H1 (cell line): Measurements from ENCODE around the gene S1PR2. TPM values are rescaled to one million over a fixed set of nuclear protein-coding genes. Genes with fewer than 3 reads are reported as not detected.
A peak's percentile ranks its signal among the peaks of the same experiment; 100 is the strongest.

Experiments used
- CTCF ChIA-PET: fragments of 300-600 bp; sonication (Branson Sonifier 250); formaldehyde crosslinking; loops from one replicate; lab custom pipeline; 2021; ENCODE audit not compliant: partially characterized antibody; lab: Charles Lee
- POLR2A ChIA-PET: fragments of 300-600 bp; sonication (Branson Sonifier 250); formaldehyde crosslinking; loops from one replicate; lab custom pipeline; 2021; ENCODE audit warnings: inconsistent platforms; ENCODE audit not compliant: partially characterized antibody; lab: Charles Lee
- DNase-seq, 2 experiments: peaks; one replicate each; pipeline versions ENCODE4 v3.0.0 to v3.0.0-alpha.2; 2010 to 2022; ENCODE audit warnings: low spot score in 2 of 2, low read depth in 1 of 2, mixed read lengths in 1 of 2
- FAIRE-seq: peaks from 2 replicates; lab custom pipeline; 2011; peaks lifted over from hg19 to GRCh38; lab: Jason Lieb, UNC
- H2AFZ ChIP-seq: 2 replicates; pipeline ENCODE4 v1.8.1; 2012; ENCODE audit warnings: low read length, inconsistent platforms
- H2AK5ac ChIP-seq: 2 replicates; pipeline ENCODE4 v1.6.1; 2013; ENCODE audit warnings: low read depth, low read length
- H2BK120ac ChIP-seq: replicated peaks from 2 replicates; pipeline ENCODE3; 2013; ENCODE audit warnings: low read depth, low read length, inconsistent platforms
- H2BK12ac ChIP-seq: 2 replicates; pipeline ENCODE4 v1.6.1; 2013; ENCODE audit warnings: low read depth, low read length
- H2BK15ac ChIP-seq: 2 replicates; pipeline ENCODE4 v1.6.1; 2013; ENCODE audit warnings: low read length
- H2BK20ac ChIP-seq: 2 replicates; pipeline ENCODE4 v1.6.1; 2013; ENCODE audit warnings: low read length
- H2BK5ac ChIP-seq: 2 replicates; pipeline ENCODE4 v1.6.1; 2013; ENCODE audit warnings: low read depth, low read length
- H3K14ac ChIP-seq: 2 replicates; pipeline ENCODE4 v1.6.1; 2013; ENCODE audit warnings: inconsistent platforms; ENCODE audit not compliant: insufficient read length
- H3K18ac ChIP-seq: 2 replicates; pipeline ENCODE4 v1.6.1; 2013; ENCODE audit warnings: low read length; ENCODE audit errors: extremely low read depth
- H3K23ac ChIP-seq: 2 replicates; pipeline ENCODE4 v1.6.1; 2013; ENCODE audit warnings: inconsistent platforms; ENCODE audit not compliant: insufficient read length
- H3K23me2 ChIP-seq: 2 replicates; pipeline ENCODE4 v1.6.1; 2013; ENCODE audit warnings: low read depth, low read length
- H3K27ac ChIP-seq: 2 replicates; pipeline ENCODE4 v1.6.1; 2011; ENCODE audit warnings: low read depth, low read length, inconsistent platforms
- H3K27me3 ChIP-seq, 4 experiments: replicated peaks in 1 of 4; 1 replicate in 1 of 4; 2 replicates in 3 of 4; pipeline versions ENCODE4 v1.6.1 to v1.8.1; 2011 to 2013; ENCODE audit warnings: low read length in 3 of 4, mild to moderate bottlenecking in 3 of 4, inconsistent platforms in 2 of 4, mixed read lengths in 2 of 4, moderate library complexity in 1 of 4; ENCODE audit not compliant: control insufficient read depth in 3 of 4, insufficient read depth in 3 of 4; ENCODE audit errors: extremely low read depth in 1 of 4
- H3K36me3 ChIP-seq, 4 experiments: 2 replicates each; pipeline versions ENCODE4 v1.6.1 to v1.8.1; 2011 to 2013; ENCODE audit warnings: mild to moderate bottlenecking in 4 of 4, low read length in 3 of 4, moderate library complexity in 2 of 4, control low read depth in 1 of 4, inconsistent platforms in 1 of 4; ENCODE audit not compliant: insufficient read depth in 4 of 4, control insufficient read depth in 2 of 4
- H3K4ac ChIP-seq: replicated peaks from 2 replicates; pipeline ENCODE3; 2013; ENCODE audit warnings: low read length, low read depth, mixed read lengths, inconsistent platforms; ENCODE audit not compliant: insufficient read length
- H3K4me1 ChIP-seq, 4 experiments: replicated peaks in 1 of 4; 1 replicate in 1 of 4; 2 replicates in 3 of 4; pipeline versions ENCODE4 v1.6.1 to v1.8.1; 2011 to 2013; ENCODE audit warnings: low read length in 3 of 4, inconsistent platforms in 2 of 4, mixed read lengths in 1 of 4; ENCODE audit not compliant: insufficient read depth in 4 of 4, control insufficient read depth in 3 of 4
- H3K4me2 ChIP-seq, 2 experiments: 2 replicates each; pipeline versions ENCODE4 v1.6.1 to v1.8.1; 2011 to 2013; ENCODE audit warnings: low read depth in 2 of 2, low read length in 2 of 2, control low read depth in 1 of 2, inconsistent platforms in 1 of 2, mild to moderate bottlenecking in 1 of 2; ENCODE audit not compliant: insufficient read depth in 1 of 2
- H3K4me3 ChIP-seq, 4 experiments: fragments of 200-600, 300-600 bp in 1 of 4; sonication (generic), shearing (Covaris generic), sonication (Bioruptor Twin) in 1 of 4; 2 replicates each; pipeline versions ENCODE4 v1.5.1 to v1.8.1; 2011 to 2016; ENCODE audit warnings: low read length in 4 of 4, low read depth in 3 of 4, control low read depth in 2 of 4, inconsistent platforms in 2 of 4, mild to moderate bottlenecking in 2 of 4, mixed read lengths in 1 of 4, moderate library complexity in 1 of 4; ENCODE audit not compliant: insufficient read depth in 2 of 4; ENCODE audit errors: extremely low read depth in 1 of 4
- H3K56ac ChIP-seq: replicated peaks from 2 replicates; pipeline ENCODE3; 2013; ENCODE audit warnings: low read depth, mild to moderate bottlenecking, mixed read lengths, low read length, inconsistent platforms; ENCODE audit not compliant: insufficient read length
- H3K79me1 ChIP-seq: 2 replicates; pipeline ENCODE4 v1.6.1; 2013; ENCODE audit warnings: low read depth, low read length, control low read depth
- H3K79me2 ChIP-seq, 2 experiments: 2 replicates each; pipeline versions ENCODE4 v1.6.1 to v1.8.1; 2012 to 2013; ENCODE audit warnings: low read length in 2 of 2, mild to moderate bottlenecking in 2 of 2, inconsistent platforms in 1 of 2; ENCODE audit not compliant: insufficient read depth in 2 of 2, control insufficient read depth in 1 of 2
- H3K9ac ChIP-seq, 4 experiments: replicated peaks in 1 of 4; 1 replicate in 1 of 4; 2 replicates in 3 of 4; pipeline versions ENCODE4 v1.6.1 to v1.8.1; 2011 to 2013; ENCODE audit warnings: low read depth in 3 of 4, low read length in 3 of 4, control low read depth in 2 of 4, mild to moderate bottlenecking in 2 of 4, moderate library complexity in 2 of 4, inconsistent platforms in 1 of 4; ENCODE audit errors: extremely low read depth in 1 of 4
- H3K9me3 ChIP-seq, 2 experiments: 2 replicates each; pipeline versions ENCODE4 v1.6.1 to v1.8.1; 2012 to 2013; ENCODE audit warnings: mild to moderate bottlenecking in 2 of 2, moderate library complexity in 2 of 2, control low read depth in 1 of 2, inconsistent platforms in 1 of 2, low read depth in 1 of 2, low read length in 1 of 2, mixed read lengths in 1 of 2; ENCODE audit not compliant: insufficient read depth in 2 of 2
- H4K20me1 ChIP-seq, 2 experiments: replicated peaks in 1 of 2; 2 replicates each; pipeline versions ENCODE3 to v1.8.1; 2011 to 2013; ENCODE audit warnings: inconsistent platforms in 2 of 2, low read length in 2 of 2, mild to moderate bottlenecking in 1 of 2; ENCODE audit not compliant: insufficient read depth in 2 of 2, control insufficient read depth in 1 of 2
- H4K5ac ChIP-seq: 2 replicates; pipeline ENCODE4 v1.6.1; 2013; ENCODE audit warnings: low read length, low read depth, mixed read lengths, inconsistent platforms; ENCODE audit not compliant: insufficient read length
- H4K8ac ChIP-seq: 2 replicates; pipeline ENCODE4 v1.8.0; 2013; ENCODE audit warnings: mild to moderate bottlenecking, moderate library complexity, low read length, inconsistent platforms; ENCODE audit not compliant: insufficient read depth; ENCODE audit errors: extremely low read depth
- H4K91ac ChIP-seq: replicated peaks from 2 replicates; pipeline ENCODE3; 2013; ENCODE audit warnings: low read length, mixed read lengths, inconsistent platforms; ENCODE audit not compliant: insufficient read length
- BACH1 ChIP-seq: IDR thresholded peaks from 2 replicates; pipeline ENCODE4 v1.6.1; 2012; ENCODE audit warnings: low read length, improper control_type of control experiment
- BRCA1 ChIP-seq: IDR thresholded peaks from 2 replicates; pipeline ENCODE4 v1.6.1; 2012; ENCODE audit warnings: low read depth, low read length, improper control_type of control experiment
- CEBPB ChIP-seq: IDR thresholded peaks from 2 replicates; pipeline ENCODE4 v1.6.1; 2012; ENCODE audit warnings: low read depth, low read length
- FOSL1 ChIP-seq: IDR thresholded peaks from 2 replicates; pipeline ENCODE4 v1.6.1; 2011; ENCODE audit warnings: mild to moderate bottlenecking, low read depth, low read length, moderate library complexity; ENCODE audit not compliant: insufficient read depth
- MAFK ChIP-seq: IDR thresholded peaks from 2 replicates; pipeline ENCODE4 v1.6.1; 2012; ENCODE audit warnings: low read depth, mild to moderate bottlenecking, improper control_type of control experiment, low read length
- NRF1 ChIP-seq: IDR thresholded peaks from 2 replicates; pipeline ENCODE4 v1.6.1; 2011; ENCODE audit warnings: mild to moderate bottlenecking, low read depth, low read length, improper control_type of control experiment
- RFX5 ChIP-seq: IDR thresholded peaks from 2 replicates; pipeline ENCODE4 v1.6.1; 2011; ENCODE audit warnings: low read depth, low read length, improper control_type of control experiment, borderline replicate concordance
- SP2 ChIP-seq: IDR thresholded peaks from 2 replicates; pipeline ENCODE4 v1.6.1; 2012; ENCODE audit warnings: mild to moderate bottlenecking, low read length, inconsistent platforms
- TBP ChIP-seq: IDR thresholded peaks from 2 replicates; pipeline ENCODE4 v1.6.1; 2011; ENCODE audit warnings: low read depth, low read length, improper control_type of control experiment
- WGBS, 2 experiments: shearing (Covaris generic) in 1 of 2; methylation state at CpG; one replicate each; pipeline versions ENCODE4 v1.1.6 to v1.1.7; 2013 to 2015; ENCODE audit warnings: low lambda C conversion rate in 2 of 2, mixed read lengths in 2 of 2, inconsistent platforms in 1 of 2, low coverage in 1 of 2, missing lambda C conversion rate in 1 of 2; ENCODE audit not compliant: insufficient replicate concordance in 2 of 2, insufficient coverage in 1 of 2, insufficient read length in 1 of 2; ENCODE audit errors: extremely low coverage in 1 of 2, missing lambda C conversion rate in 1 of 2; 5-methylcytosine and 5-hydroxymethylcytosine counted together
- polyA plus RNA-seq, 7 experiments: library from polyadenylated mRNA; depleted of rRNA in 3 of 7; stranded (reverse) in 5 of 7; unstranded in 2 of 7; fragments of >200 nt in 5 of 7; fragments of 200-250 nt in 2 of 7; gene quantifications; 1 replicate in 5 of 7; 2 replicates in 1 of 7; 4 replicates in 1 of 7; pipeline versions ENCODE4 v1.2.1 to v1.2.3, GENCODE V29; 2011 to 2013; ENCODE audit warnings: missing spikeins in 2 of 7, mixed read lengths in 2 of 7
- total RNA-seq: library from RNA; stranded (reverse); fragmentation: NEBNext Ultra II Directional; extraction: Animal tissue kit (Norgen Biotek cat#: 25700); gene quantifications from 2 replicates; pipeline ENCODE4 v1.2.1, GENCODE V29; 2021
- TF ChIP-seq, protein P1 (sequence below): IDR thresholded peaks from 2 replicates; pipeline ENCODE4 v1.6.1; 2011; ENCODE audit warnings: low read depth, mild to moderate bottlenecking, low read length; ENCODE audit not compliant: insufficient read depth

The S1PR2 gene
- total and polyA plus RNA-seq, 2 of the 8 experiments (the other 6 are each of a cell fraction or from before 2014, with no cell fraction given): 17.5 to 19.4 TPM

DNA sequence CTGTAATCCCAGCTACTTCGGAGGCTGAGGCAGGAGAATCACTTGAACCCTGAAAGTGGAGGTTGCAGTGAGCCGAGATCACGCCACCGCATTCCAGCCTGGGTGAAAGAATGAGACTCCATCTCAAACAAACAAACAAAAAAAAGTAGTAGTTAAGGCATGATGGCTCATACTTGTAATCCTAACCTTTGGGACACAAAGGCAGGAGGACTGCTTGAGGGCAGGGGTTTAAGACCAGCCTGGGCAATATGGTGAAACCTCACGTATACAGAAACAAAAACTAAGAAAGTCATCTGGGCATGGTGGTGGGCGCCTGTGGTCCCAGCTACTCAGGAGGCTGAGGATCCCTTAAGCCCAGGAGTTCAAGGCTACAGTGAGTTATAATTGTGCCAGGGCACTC lies 38.2 kb downstream of the S1PR2 start:
- no peak overlapping the region for H4K8ac ChIP-seq
- 82% methylated on average over 6 of the region's 6 CpGs; no CpG with 5 or more reads in 1 of the 2 experiments for WGBS, 2 experiments
- H3K4me1 ChIP-seq: no peaks in the 10 kb centered on the region
- H3K79me2 ChIP-seq: peaks cover 46 to 64% of the 10 kb centered on the region in 2 experiments
- H3K23ac ChIP-seq: no peak overlapping the region
- no peak overlapping the region for H3K4ac ChIP-seq
- no peak for TF ChIP-seq BACH1
- TF ChIP-seq SP2: no peak
- TF ChIP-seq MAFK: no peak
- no peak for TF ChIP-seq FOSL1
- no peak for TF ChIP-seq CEBPB
- TF ChIP-seq NRF1: no peak
- TF ChIP-seq RFX5: no peak
- TF ChIP-seq, protein P1, sequence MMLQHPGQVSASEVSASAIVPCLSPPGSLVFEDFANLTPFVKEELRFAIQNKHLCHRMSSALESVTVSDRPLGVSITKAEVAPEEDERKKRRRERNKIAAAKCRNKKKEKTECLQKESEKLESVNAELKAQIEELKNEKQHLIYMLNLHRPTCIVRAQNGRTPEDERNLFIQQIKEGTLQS: no peak
- TF ChIP-seq TBP: no peak
- no peak for TF ChIP-seq BRCA1
- ChIA-PET CTCF (interaction anchor here (1.3 to 1.8 kb wide), 2 partner anchors 34 to 36 kb away, joined by 3 to 6 read pairs; no protein-coding TSS in a partner anchor), POLR2A (interaction anchor here (0.8 to 1.3 kb wide), 3 partner anchors 10 to 87 kb away, joined by 3 to 5 read pairs (median 3); partner anchors contain the start of gene PPAN)
- H3K79me1 ChIP-seq: peaks cover 12% of the 10 kb centered on the region
- H3K9me3 ChIP-seq: no peaks in the 10 kb centered on the region
- no peak overlapping the region for H2BK15ac ChIP-seq
- H3K27ac ChIP-seq: no peak overlapping the region
- no peaks in the 10 kb centered on the region for H3K27me3 ChIP-seq
- H2AK5ac ChIP-seq: no peak overlapping the region
- H3K18ac ChIP-seq: no peak overlapping the region
- no peak overlapping the region for H2BK5ac ChIP-seq
- no peak for DNase-seq
- no peak overlapping the region for H4K5ac ChIP-seq
- no peak overlapping the region for H3K14ac ChIP-seq
- peak overlapping the region; percentile 91 to 93; a peak in 1 of 4 replicates for H3K4me2 ChIP-seq
- no peak overlapping the region for H4K91ac ChIP-seq
- H3K4me3 ChIP-seq: peak overlapping the region in 1 of 4 experiments; percentile 84; a peak in 4 of 8 replicates
- no peak overlapping the region for H2BK12ac ChIP-seq
- H3K9ac ChIP-seq: no peak overlapping the region
- peaks cover 0 to 9% (median 1%) of the 10 kb centered on the region in 4 experiments; a peak in 2 of 8 replicates for H3K36me3 ChIP-seq
- H4K20me1 ChIP-seq: peaks cover 2 to 19% of the 10 kb centered on the region in 2 experiments
- H3K23me2 ChIP-seq: peaks cover 8% of the 10 kb centered on the region
- H2AFZ ChIP-seq: no peak overlapping the region
- FAIRE-seq: no peak
- H2BK20ac ChIP-seq: no peak overlapping the region
- no peak overlapping the region for H2BK120ac ChIP-seq
- no peak overlapping the region for H3K56ac ChIP-seq
